GM23338 (cell line): ENCODE measurements around the gene CELA1. TPM values are rescaled to one million over a fixed set of nuclear protein-coding genes. Genes with fewer than 3 reads are reported as not detected.

Source experiments
- ATAC-seq: fragments of 200-7000 bp; cut with Tn5 transposase; 3 replicates; pipeline ENCODE4 v1.9.1; 2020
- DNase-seq: peaks from one replicate; pipeline ENCODE4 v3.0.0-alpha.2; 2015; ENCODE audit warnings: low spot score
- H2AFZ ChIP-seq: fragments of 200-600 bp; sonication (generic); 2 replicates; pipeline ENCODE4 v1.8.0; 2016; ENCODE audit warnings: antibody characterized with exemption, mild to moderate bottlenecking, moderate library complexity
- H3F3A ChIP-seq: fragments of 200-600 bp; sonication (generic); replicated peaks from 2 replicates; pipeline ENCODE4 v1.8.0; 2017; ENCODE audit warnings: antibody characterized with exemption, mixed run types, low read depth
- H3K27ac ChIP-seq: fragments of 200-600 bp; sonication (generic); 2 replicates; pipeline ENCODE4 v1.6.1; 2016; ENCODE audit warnings: low read depth
- H3K27me3 ChIP-seq: fragments of 200-600 bp; sonication (generic); 2 replicates; pipeline ENCODE4 v1.8.0; 2016; ENCODE audit warnings: mild to moderate bottlenecking, mixed run types, moderate library complexity; ENCODE audit not compliant: insufficient read depth
- H3K36me3 ChIP-seq: fragments of 200-600 bp; sonication (generic); 2 replicates; pipeline ENCODE4 v1.8.0; 2016; ENCODE audit warnings: mild to moderate bottlenecking; ENCODE audit not compliant: insufficient read depth
- H3K4me1 ChIP-seq: fragments of 200-600 bp; sonication (generic); 2 replicates; pipeline ENCODE4 v1.8.0; 2016; ENCODE audit warnings: mild to moderate bottlenecking, moderate library complexity; ENCODE audit not compliant: insufficient read depth
- H3K4me2 ChIP-seq: fragments of 200-600 bp; sonication (generic); 2 replicates; pipeline ENCODE4 v1.7.1; 2017; ENCODE audit warnings: mixed run types
- H3K4me3 ChIP-seq: fragments of 200-600 bp; sonication (generic); 2 replicates; pipeline ENCODE4 v1.6.1; 2016; ENCODE audit warnings: mixed run types
- H3K79me2 ChIP-seq: fragments of 200-600 bp; sonication (generic); replicated peaks from 2 replicates; pipeline ENCODE4 v1.8.0; 2017; ENCODE audit warnings: mild to moderate bottlenecking; ENCODE audit not compliant: insufficient read depth
- H3K9me2 ChIP-seq: fragments of 200-600 bp; sonication (generic); 2 replicates; pipeline ENCODE4 v1.8.0; 2017; ENCODE audit not compliant: insufficient read depth
- H4K20me1 ChIP-seq: fragments of 200-600 bp; sonication (generic); replicated peaks from 2 replicates; pipeline ENCODE4 v1.8.0; 2017; ENCODE audit warnings: mild to moderate bottlenecking; ENCODE audit not compliant: insufficient read depth
- H3K27ac Mint-ChIP-seq: 2 replicates; pipeline ENCODE4 v1.8.0; 2020; ENCODE audit warnings: inconsistent platforms, mild to moderate bottlenecking, moderate library complexity, mixed read lengths
- H3K27me3 Mint-ChIP-seq: 3 replicates; pipeline ENCODE4 v1.8.0; 2022; ENCODE audit warnings: low read depth, mild to moderate bottlenecking, moderate library complexity, mixed read lengths, inconsistent platforms; ENCODE audit not compliant: insufficient read depth, poor library complexity
- H3K36me3 Mint-ChIP-seq: 3 replicates; pipeline ENCODE4 v1.8.0; 2021; ENCODE audit warnings: low read depth, mild to moderate bottlenecking, inconsistent platforms, moderate library complexity, mixed read lengths
- H3K4me1 Mint-ChIP-seq: 3 replicates; pipeline ENCODE4 v1.8.0; 2020; ENCODE audit warnings: mild to moderate bottlenecking, inconsistent platforms, mixed read lengths
- H3K4me3 Mint-ChIP-seq: 3 replicates; pipeline ENCODE4 v1.8.0; 2021; ENCODE audit warnings: moderate library complexity, mild to moderate bottlenecking, inconsistent platforms, mixed read lengths
- H3K9me3 Mint-ChIP-seq: 3 replicates; pipeline ENCODE4 v1.8.0; 2020; ENCODE audit warnings: moderate library complexity, mild to moderate bottlenecking, inconsistent platforms, mixed read lengths
- CREB1 ChIP-seq: fragments of 250-450 bp; sonication (Bioruptor Pico); IDR thresholded peaks from 2 replicates; pipeline ENCODE4 v1.5.0; 2020; ENCODE audit warnings: low read depth, mild to moderate bottlenecking, moderate library complexity
- EZH2 ChIP-seq: fragments of 200-600 bp; sonication (generic); IDR thresholded peaks from one replicate; pipeline ENCODE4 v1.8.0; 2017; ENCODE audit warnings: antibody characterized with exemption, mild to moderate bottlenecking, low read depth; ENCODE audit not compliant: unreplicated experiment
- EZH2phosphoT487 ChIP-seq: fragments of 200-600 bp; sonication (generic); IDR thresholded peaks from one replicate; pipeline ENCODE4 v1.8.1; 2018; ENCODE audit warnings: antibody characterized with exemption; ENCODE audit not compliant: unreplicated experiment
- JUNB ChIP-seq: IDR thresholded peaks from one replicate; pipeline ENCODE4 v1.6.1; 2016; ENCODE audit warnings: antibody characterized with exemption; ENCODE audit not compliant: unreplicated experiment
- NANOG ChIP-seq: IDR thresholded peaks from 2 replicates; pipeline ENCODE4 v1.6.1; 2016; ENCODE audit warnings: antibody characterized with exemption, borderline replicate concordance
- POLR2AphosphoS5 ChIP-seq: IDR thresholded peaks from 2 replicates; pipeline ENCODE4 v1.6.1; 2016; ENCODE audit warnings: antibody characterized with exemption, low read depth
- STAT1 ChIP-seq: IDR thresholded peaks from one replicate; pipeline ENCODE4 v1.6.1; 2016; ENCODE audit warnings: antibody characterized with exemption; ENCODE audit not compliant: unreplicated experiment
- ZNF114 ChIP-seq: fragments of 250-450 bp; sonication (Bioruptor Pico); IDR thresholded peaks from 2 replicates; pipeline ENCODE4 v1.5.0; 2020; ENCODE audit warnings: mild to moderate bottlenecking, moderate library complexity
- ZNF331 ChIP-seq: fragments of 250-450 bp; sonication (Bioruptor Pico); IDR thresholded peaks from 2 replicates; pipeline ENCODE4 v1.5.0; 2020; ENCODE audit warnings: low read depth, mild to moderate bottlenecking, moderate library complexity
- polyA plus RNA-seq: library from polyadenylated mRNA; unstranded; fragments of >200 nt; fragmentation: Nextera tagmentation; extraction: Ambion mirVana; gene quantifications from 2 replicates; pipeline ENCODE4 v1.2.1, GENCODE V29; 2016
- total RNA-seq: library from RNA; depleted of rRNA; stranded (reverse); fragments of >200 nt; shearing (Covaris generic); gene quantifications from 2 replicates; pipeline ENCODE4 v1.2.3, GENCODE V29; 2014
- TF ChIP-seq, protein P1 (sequence below): IDR thresholded peaks from 2 replicates; pipeline ENCODE4 v1.6.1; 2016; ENCODE audit warnings: antibody characterized with exemption
- TF ChIP-seq, protein P2 (sequence below): fragments of 250-450 bp; sonication (Bioruptor Pico); IDR thresholded peaks from 2 replicates; pipeline ENCODE4 v1.5.0; 2020; ENCODE audit warnings: mild to moderate bottlenecking, moderate library complexity
- TF ChIP-seq, protein P3 (sequence below), 2 experiments: fragments of 200-600 bp in 1 of 2; sonication (generic) in 1 of 2; conservative IDR thresholded peaks; 2 replicates each; pipeline versions ENCODE4 v1.5.1 to v1.6.1; 2016 to 2017; ENCODE audit warnings: antibody characterized with exemption in 2 of 2, low read depth in 2 of 2, mild to moderate bottlenecking in 2 of 2, moderate library complexity in 1 of 2
- TF ChIP-seq, protein P4 (sequence below): IDR thresholded peaks from one replicate; pipeline ENCODE4 v1.6.1; 2018; ENCODE audit warnings: antibody characterized with exemption; ENCODE audit not compliant: unreplicated experiment

The CELA1 gene
- total and polyA plus RNA-seq, 2 experiments from 2014 or later, result not detected

DNA sequence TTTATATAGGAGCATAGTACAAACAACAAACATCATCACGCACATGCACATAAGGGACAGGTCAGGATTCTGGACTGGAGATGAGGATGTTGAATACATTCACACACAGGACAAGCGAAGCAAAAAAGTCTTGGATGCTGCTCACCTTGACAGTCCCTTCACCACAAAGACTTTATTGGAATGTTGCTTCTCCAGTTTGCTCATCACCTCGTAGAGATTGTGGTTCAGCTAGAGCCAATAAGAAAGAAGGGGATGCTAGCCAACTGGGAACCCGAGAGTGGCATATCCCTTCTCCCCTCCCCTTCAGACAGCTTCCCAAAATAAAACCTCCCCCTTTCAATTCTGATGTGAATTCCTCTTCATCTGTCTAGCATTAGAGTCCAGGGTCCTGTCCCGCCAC, 50.8 kb downstream of the CELA1 start:
- TF ChIP-seq EZH2 (no peak), JUNB (no peak), STAT1 (no peak), POLR2AphosphoS5 (no peak), ZNF114 (CRISPR knock-in tag) (no peak), EZH2phosphoT487 (no peak), ZNF331 (CRISPR knock-in tag) (no peak), NANOG (no peak), CREB1 (CRISPR knock-in tag) (no peak)
- TF ChIP-seq, protein P1, sequence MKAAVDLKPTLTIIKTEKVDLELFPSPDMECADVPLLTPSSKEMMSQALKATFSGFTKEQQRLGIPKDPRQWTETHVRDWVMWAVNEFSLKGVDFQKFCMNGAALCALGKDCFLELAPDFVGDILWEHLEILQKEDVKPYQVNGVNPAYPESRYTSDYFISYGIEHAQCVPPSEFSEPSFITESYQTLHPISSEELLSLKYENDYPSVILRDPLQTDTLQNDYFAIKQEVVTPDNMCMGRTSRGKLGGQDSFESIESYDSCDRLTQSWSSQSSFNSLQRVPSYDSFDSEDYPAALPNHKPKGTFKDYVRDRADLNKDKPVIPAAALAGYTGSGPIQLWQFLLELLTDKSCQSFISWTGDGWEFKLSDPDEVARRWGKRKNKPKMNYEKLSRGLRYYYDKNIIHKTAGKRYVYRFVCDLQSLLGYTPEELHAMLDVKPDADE, result no peak
- TF ChIP-seq, protein P2, sequence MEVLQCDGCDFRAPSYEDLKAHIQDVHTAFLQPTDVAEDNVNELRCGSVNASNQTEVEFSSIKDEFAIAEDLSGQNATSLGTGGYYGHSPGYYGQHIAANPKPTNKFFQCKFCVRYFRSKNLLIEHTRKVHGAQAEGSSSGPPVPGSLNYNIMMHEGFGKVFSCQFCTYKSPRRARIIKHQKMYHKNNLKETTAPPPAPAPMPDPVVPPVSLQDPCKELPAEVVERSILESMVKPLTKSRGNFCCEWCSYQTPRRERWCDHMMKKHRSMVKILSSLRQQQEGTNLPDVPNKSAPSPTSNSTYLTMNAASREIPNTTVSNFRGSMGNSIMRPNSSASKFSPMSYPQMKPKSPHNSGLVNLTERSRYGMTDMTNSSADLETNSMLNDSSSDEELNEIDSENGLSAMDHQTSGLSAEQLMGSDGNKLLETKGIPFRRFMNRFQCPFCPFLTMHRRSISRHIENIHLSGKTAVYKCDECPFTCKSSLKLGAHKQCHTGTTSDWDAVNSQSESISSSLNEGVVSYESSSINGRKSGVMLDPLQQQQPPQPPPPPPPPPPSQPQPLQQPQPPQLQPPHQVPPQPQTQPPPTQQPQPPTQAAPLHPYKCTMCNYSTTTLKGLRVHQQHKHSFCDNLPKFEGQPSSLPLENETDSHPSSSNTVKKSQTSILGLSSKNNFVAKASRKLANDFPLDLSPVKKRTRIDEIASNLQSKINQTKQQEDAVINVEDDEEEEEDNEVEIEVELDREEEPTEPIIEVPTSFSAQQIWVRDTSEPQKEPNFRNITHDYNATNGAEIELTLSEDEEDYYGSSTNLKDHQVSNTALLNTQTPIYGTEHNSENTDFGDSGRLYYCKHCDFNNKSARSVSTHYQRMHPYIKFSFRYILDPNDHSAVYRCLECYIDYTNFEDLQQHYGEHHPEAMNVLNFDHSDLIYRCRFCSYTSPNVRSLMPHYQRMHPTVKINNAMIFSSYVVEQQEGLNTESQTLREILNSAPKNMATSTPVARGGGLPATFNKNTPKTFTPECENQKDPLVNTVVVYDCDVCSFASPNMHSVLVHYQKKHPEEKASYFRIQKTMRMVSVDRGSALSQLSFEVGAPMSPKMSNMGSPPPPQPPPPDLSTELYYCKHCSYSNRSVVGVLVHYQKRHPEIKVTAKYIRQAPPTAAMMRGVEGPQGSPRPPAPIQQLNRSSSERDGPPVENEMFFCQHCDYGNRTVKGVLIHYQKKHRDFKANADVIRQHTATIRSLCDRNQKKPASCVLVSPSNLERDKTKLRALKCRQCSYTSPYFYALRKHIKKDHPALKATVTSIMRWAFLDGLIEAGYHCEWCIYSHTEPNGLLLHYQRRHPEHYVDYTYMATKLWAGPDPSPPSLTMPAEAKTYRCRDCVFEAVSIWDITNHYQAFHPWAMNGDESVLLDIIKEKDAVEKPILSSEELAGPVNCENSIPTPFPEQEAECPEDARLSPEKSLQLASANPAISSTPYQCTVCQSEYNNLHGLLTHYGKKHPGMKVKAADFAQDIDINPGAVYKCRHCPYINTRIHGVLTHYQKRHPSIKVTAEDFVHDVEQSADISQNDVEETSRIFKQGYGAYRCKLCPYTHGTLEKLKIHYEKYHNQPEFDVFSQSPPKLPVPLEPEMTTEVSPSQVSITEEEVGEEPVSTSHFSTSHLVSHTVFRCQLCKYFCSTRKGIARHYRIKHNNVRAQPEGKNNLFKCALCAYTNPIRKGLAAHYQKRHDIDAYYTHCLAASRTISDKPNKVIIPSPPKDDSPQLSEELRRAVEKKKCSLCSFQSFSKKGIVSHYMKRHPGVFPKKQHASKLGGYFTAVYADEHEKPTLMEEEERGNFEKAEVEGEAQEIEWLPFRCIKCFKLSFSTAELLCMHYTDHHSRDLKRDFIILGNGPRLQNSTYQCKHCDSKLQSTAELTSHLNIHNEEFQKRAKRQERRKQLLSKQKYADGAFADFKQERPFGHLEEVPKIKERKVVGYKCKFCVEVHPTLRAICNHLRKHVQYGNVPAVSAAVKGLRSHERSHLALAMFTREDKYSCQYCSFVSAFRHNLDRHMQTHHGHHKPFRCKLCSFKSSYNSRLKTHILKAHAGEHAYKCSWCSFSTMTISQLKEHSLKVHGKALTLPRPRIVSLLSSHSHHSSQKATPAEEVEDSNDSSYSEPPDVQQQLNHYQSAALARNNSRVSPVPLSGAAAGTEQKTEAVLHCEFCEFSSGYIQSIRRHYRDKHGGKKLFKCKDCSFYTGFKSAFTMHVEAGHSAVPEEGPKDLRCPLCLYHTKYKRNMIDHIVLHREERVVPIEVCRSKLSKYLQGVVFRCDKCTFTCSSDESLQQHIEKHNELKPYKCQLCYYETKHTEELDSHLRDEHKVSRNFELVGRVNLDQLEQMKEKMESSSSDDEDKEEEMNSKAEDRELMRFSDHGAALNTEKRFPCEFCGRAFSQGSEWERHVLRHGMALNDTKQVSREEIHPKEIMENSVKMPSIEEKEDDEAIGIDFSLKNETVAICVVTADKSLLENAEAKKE (CRISPR knock-in tag), result no peak
- TF ChIP-seq, protein P3, sequence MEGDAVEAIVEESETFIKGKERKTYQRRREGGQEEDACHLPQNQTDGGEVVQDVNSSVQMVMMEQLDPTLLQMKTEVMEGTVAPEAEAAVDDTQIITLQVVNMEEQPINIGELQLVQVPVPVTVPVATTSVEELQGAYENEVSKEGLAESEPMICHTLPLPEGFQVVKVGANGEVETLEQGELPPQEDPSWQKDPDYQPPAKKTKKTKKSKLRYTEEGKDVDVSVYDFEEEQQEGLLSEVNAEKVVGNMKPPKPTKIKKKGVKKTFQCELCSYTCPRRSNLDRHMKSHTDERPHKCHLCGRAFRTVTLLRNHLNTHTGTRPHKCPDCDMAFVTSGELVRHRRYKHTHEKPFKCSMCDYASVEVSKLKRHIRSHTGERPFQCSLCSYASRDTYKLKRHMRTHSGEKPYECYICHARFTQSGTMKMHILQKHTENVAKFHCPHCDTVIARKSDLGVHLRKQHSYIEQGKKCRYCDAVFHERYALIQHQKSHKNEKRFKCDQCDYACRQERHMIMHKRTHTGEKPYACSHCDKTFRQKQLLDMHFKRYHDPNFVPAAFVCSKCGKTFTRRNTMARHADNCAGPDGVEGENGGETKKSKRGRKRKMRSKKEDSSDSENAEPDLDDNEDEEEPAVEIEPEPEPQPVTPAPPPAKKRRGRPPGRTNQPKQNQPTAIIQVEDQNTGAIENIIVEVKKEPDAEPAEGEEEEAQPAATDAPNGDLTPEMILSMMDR (conservative IDR thresholded peaks at IDR 0.05; ENCODE audit: low read depth in 2 of 2), result no peak
- TF ChIP-seq, protein P4, sequence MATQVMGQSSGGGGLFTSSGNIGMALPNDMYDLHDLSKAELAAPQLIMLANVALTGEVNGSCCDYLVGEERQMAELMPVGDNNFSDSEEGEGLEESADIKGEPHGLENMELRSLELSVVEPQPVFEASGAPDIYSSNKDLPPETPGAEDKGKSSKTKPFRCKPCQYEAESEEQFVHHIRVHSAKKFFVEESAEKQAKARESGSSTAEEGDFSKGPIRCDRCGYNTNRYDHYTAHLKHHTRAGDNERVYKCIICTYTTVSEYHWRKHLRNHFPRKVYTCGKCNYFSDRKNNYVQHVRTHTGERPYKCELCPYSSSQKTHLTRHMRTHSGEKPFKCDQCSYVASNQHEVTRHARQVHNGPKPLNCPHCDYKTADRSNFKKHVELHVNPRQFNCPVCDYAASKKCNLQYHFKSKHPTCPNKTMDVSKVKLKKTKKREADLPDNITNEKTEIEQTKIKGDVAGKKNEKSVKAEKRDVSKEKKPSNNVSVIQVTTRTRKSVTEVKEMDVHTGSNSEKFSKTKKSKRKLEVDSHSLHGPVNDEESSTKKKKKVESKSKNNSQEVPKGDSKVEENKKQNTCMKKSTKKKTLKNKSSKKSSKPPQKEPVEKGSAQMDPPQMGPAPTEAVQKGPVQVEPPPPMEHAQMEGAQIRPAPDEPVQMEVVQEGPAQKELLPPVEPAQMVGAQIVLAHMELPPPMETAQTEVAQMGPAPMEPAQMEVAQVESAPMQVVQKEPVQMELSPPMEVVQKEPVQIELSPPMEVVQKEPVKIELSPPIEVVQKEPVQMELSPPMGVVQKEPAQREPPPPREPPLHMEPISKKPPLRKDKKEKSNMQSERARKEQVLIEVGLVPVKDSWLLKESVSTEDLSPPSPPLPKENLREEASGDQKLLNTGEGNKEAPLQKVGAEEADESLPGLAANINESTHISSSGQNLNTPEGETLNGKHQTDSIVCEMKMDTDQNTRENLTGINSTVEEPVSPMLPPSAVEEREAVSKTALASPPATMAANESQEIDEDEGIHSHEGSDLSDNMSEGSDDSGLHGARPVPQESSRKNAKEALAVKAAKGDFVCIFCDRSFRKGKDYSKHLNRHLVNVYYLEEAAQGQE, result no peak
- Histone ChIP-seq H3K27ac (no peak overlapping the region), H3K79me2 (no peaks in the 10 kb centered on the region), H3F3A (no peaks in the 10 kb centered on the region), H2AFZ (no peak overlapping the region), H4K20me1 (no peaks in the 10 kb centered on the region), H3K4me1 (no peaks in the 10 kb centered on the region), H3K4me2 (no peak overlapping the region), H3K36me3 (no peaks in the 10 kb centered on the region), H3K4me3 (no peak overlapping the region), H3K9me2 (no peaks in the 10 kb centered on the region), H3K27me3 (no peaks in the 10 kb centered on the region)
- Mint-ChIP-seq H3K36me3 (no peaks in the 10 kb centered on the region), H3K9me3 (no peaks in the 10 kb centered on the region), H3K4me3 (no peak overlapping the region), H3K27me3 (peaks cover 2% of the 10 kb centered on the region), H3K4me1 (no peaks in the 10 kb centered on the region), H3K27ac (no peak overlapping the region)
- DNase-seq (peak; percentile 31), ATAC-seq (no peak; the same call in 2 of the 3 replicates)
